ENCODE results near the gene SULT2B1.

Gene SULT2B1

GRCh38 chr19:48646722-48647216 lies 94.8 kb downstream of the SULT2B1 start:
- DNase-seq (ENCODE audit: low read depth in 2 of 3, low spot score in 2 of 3): no peak

- DNase-seq (ENCODE audit: low read depth in 2 of 3, low spot score in 2 of 3): no peak
Observed at GRCh38 chr19:48648134-48648533, 96.2 kb downstream of the SULT2B1 start.

All from activated CD8-positive, alpha-beta memory T cell treated with anti-CD3 and anti-CD28 coated beads for 48 hours (primary cell).